GM19023 (cell line): ENCODE measurements around the gene VANGL2.

Experiments used
- ATAC-seq: cut with Tn5 transposase; IDR thresholded peaks from one replicate; pipeline ENCODE4 v1.9.1; 2021; ENCODE audit warnings: mild to moderate bottlenecking, moderate library complexity; ENCODE audit not compliant: unreplicated experiment

Gene VANGL2

DNA sequence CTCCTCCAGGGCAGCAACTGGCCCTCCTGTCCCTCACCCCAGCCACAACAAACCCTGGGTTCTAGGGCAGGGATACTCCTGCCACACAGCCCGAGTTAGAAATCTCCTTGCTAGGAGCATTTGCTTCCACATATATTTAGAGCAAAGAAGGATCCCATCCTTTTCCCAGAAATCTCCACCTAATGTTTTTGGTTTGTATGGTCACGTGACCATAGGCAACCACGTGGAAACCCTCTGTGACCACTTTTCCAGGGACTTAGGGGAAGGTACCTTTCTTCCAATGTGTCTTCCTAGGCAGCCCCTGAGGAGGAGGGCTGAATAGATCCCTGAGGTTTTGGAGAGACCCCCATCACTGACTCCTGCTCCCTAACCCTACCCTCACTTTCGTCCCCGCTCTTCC is 25.5 kb downstream of the VANGL2 start:
- no peak for ATAC-seq

- no peak for ATAC-seq
These were observed 27.3 kb downstream of the VANGL2 start for GRCh38 chr1:160427625-160428024.

GRCh38 chr1:160428053-160428452 is 27.7 kb downstream of the VANGL2 start:
- no peak for ATAC-seq

- ATAC-seq, result no peak
These were observed 28.3 kb downstream of the VANGL2 start for GRCh38 chr1:160428655-160429054.

GRCh38 chr1:160429125-160429561 is 28.8 kb downstream of the VANGL2 start:
- ATAC-seq, result peak; percentile 6

DNA sequence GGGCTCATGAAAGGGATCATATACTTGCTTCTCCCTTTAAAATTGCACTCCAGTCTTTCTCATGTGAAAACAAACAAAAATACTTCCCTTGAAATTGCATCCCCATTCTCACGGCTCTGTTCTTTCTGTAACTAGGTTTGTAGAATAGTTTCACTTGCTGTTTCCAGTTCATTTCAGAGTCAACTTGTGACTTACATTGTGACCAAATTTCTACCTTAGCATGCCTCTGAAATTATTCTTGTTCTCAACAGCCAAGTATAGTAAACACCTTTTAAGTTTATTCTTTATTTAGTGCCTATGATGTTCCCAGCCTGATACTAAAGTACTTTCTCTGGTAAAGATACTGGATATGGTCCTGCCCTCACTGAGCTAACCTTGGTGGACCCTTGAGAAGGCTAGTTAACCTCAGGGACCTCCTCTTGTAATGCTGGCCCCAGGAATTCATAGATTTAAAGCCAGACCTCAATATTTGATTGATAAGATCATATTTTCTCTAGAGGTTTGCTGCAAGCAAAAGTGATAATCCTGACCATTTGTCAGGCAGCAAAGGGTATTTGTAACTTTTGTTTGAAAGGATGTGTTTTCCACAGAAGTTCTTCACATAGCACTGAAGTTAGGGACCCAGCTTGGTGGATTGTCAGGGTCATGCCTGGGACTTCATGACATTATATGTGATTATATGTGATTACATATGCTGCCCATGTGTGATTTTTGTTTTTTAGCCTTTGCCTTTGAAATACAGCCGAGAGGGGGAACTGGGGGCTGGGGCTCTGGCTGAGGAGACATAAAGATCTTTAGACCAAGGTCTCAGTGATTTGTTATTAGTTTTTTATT is 29.6 kb downstream of the VANGL2 start:
- ATAC-seq, result peak; percentile 60

- ATAC-seq, result no peak
These were observed 30.6 kb downstream of the VANGL2 start for GRCh38 chr1:160431006-160431405.

DNA sequence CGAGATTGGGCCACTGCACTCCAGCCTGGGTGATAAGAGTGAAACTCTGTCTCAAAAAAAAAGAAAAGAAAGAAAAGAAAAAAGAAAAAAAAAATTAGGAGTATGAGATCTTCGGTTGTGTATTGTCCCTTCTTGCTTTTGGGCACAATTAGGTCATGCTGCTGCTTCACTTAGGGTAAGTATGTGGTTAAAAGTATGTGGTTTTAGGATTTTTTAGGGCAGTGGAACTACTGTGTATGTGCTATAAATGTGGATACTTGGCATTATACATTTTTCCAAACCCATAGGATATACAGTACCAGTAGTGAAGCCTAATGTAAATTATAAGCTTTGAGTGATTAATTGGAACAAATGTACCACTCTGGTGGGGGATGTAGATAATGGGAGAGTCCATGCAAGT is 31.2 kb downstream of the VANGL2 start:
- no peak for ATAC-seq

- peak; percentile 46 for ATAC-seq
These were observed 32.0 kb downstream of the VANGL2 start for GRCh38 chr1:160432371-160432786.

DNA sequence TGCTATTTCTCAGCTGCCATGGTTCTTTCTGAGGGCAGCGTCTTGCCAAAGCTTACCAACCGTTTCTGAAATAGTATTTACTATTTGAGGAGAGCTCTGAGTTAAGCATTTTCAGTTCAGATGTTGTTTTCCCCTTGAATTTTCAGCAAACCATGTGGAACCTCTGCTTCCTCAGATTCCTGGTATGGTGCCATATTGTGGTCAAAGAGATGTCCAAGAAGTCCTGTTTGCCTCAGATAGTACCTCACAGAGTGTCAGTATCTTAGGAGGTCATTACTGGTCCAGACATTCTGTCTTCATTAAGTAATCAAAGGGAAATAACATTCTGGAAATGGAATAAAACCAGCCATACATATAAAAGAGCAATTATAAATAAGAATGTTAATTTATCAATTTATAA is 36.6 kb downstream of the VANGL2 start:
- no peak for ATAC-seq

DNA sequence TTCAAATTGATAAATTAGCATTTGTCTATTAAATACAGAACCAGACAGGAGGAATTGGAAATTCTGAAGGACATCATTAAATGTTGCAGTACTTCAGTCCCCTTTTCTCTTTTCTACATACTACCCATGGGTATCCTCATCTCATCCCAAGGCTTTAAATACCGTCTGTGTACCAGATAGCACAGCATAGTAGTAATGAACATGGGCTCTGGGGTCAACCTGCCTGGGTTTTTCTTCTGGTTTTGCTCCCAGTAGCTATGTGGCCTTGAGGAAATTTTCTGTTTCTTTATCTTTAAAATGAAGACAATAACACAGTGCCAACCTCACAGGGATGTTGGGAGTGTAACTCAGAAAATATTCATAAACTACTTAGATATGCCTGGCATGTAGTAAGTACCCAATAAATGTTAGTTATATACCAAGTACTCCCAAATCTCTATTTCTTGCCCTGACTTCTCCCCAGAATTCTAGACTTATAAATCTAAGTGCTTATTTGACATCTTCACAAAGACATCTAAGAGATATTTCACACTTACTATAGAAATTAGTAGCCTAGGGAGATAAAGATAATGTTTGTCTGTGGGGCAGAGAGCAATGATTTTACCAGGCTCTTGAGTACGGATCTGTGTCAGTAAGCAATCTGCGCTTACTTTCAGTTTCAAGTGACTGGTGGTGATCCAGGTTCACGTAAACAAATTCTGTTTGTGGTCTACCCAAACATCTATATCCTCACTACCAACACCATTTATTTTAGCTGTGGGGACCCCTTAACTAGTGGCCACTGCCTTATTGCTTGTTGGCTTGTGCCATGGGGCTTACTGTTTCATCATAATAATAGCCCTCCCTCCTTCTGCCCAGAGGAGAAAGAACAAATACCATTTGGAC is 37.3 kb downstream of the VANGL2 start:
- ATAC-seq, result peak; percentile 80

DNA sequence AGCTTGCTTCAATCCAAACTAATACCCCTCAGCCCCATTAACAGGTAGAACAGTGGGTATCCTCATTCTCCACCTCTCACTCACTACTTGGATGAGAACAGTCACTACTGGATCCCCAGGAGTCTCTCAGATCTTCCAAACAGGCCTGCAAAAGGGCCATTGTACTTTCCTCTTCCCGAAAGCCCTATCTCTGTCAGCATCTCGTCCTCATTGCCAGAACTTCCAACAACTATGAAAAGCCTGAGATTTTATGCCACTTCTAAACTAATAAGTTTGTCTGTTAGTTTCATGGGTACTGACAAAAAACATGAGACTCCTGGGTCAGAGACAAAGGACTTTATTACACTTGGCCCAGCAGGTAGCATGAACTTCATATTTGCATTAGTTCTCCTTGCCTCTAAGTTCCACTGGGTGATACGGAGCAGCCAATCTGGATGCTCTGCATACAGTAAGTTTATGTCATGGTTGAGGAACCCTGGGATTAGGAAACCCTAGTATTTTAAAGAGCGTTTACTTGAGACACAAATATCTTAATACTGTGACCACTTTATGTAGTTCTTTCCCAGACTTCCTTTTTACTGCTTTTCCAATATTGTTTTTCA is 38.1 kb downstream of the VANGL2 start:
- ATAC-seq, result no peak

GRCh38 chr1:160438935-160439334 is 38.6 kb downstream of the VANGL2 start:
- no peak for ATAC-seq

GRCh38 chr1:160439718-160440117 is 39.4 kb downstream of the VANGL2 start:
- ATAC-seq, result no peak

DNA sequence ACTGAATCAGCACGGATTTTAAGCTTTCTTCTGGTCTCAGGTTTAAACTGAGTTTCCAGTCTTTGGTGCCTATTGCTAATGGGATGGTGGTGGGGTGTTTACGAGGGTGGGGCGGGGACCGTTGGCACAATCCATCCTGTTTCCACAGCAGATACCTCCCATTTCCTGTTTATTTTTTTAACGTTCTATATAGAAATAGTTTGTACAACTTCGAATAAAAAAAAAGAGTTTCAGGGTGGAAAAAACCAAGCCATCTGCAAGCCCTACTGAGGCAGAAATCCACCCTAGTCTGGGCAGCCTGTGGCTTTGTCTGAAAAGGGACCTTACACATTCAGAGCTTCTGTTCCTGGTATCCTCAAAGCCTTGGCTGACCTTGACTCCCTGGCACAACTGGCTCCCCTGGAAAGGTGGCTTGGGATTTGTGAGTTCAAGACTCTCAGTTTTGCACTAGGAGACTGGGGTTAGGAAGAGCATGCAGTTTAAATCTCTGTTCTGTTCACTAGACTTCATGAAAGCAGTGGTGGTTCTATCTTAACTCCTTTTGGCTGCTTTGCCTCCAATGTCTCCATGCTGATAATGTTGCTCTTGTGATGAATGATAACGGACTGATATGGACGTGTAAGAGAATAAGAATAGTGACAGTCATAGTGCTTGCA is 46.7 kb downstream of the VANGL2 start:
- ATAC-seq, result no peak

GRCh38 chr1:160449494-160449893 is 49.1 kb downstream of the VANGL2 start:
- ATAC-seq, result no peak

GRCh38 chr1:160451119-160451858 is 50.9 kb downstream of the VANGL2 start:
- ATAC-seq, result no peak

DNA sequence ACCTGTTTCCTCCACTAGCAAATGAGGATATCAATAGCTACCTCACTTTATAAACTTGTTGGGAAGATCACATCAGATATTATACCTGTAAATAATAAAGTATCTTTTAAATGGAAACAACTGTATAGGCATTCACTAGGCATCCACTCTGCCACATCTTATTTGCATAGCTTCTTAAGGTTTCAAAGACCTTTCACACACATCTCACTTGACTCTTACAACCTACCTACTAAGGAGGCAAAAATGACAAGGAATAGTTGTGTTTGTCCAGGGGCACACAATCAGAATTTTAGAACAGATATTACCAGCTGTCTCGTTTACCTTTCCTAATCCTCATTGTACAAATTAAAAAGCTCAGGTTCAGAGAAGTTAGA is 51.5 kb downstream of the VANGL2 start:
- ATAC-seq, result no peak

DNA sequence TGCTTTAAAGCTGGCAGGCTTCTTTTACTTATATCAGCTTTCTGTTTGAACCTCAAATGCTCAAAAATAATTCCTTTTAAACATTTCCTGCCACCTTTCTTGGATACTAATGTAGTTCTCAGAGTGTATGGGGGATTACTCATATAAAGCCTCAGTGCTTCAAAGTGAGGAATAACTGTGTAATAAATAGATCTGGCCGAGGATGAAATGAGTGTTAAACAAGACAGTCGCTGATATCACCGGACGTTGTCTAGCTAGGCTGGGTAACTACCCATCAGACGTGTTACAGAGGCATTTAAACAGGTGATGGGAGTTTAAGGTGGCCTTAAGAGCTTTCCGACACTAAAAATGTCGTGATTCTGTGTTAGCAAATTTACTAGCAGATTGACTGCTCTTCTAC is 53.1 kb downstream of the VANGL2 start:
- ATAC-seq, result peak; percentile 44
